ENCODE data around the gene CEP43. TPM values are rescaled to one million over a fixed set of nuclear protein-coding genes. Genes with fewer than 3 reads are reported as not detected.
"Not testable (repeated sequence)": the region's sequence is repeated elsewhere in the genome, so short reads cannot be mapped to it uniquely, and the experiment has no call there.

The CEP43 gene
- total RNA-seq = 10 to 100 TPM in 1 of 4 donors, 1 to 10 TPM in 3; 2.8 to 13.0 (median 6.4) TPM

- intact Hi-C loops (cut with DNase I; ENCODE audit: low total_unique reads) = no loop called here
- 0 to 1% methylated on average over 36 to 43 of the region's 93 CpGs for WGBS, 2 donors
- TF ChIP-seq POLR2A (IDR thresholded peaks at IDR 0.05) = no peak
- TF ChIP-seq CTCF (IDR thresholded peaks at IDR 0.05) = no peak
- H3K4me3 ChIP-seq (ENCODE audit: low read depth, poor library complexity, severe bottlenecking) = peak within 1 kb of the TSS; percentile 80
- peak; percentile 84 to 97 for DNase-seq (ENCODE audit: low spot score in 2 of 2)
Observed at GRCh38 chr6:166999145-166999883, at the start of gene CEP43. TSS of gene CEP43 (plus strand) at chr6:166999397. CDS start at chr6:166999413, 16 bp downstream.

- intact Hi-C loops (cut with DNase I; ENCODE audit: low total_unique reads) = no loop called here
- WGBS, 2 donors = 57 to 58% methylated on average over 9 of the region's 9 CpGs
- no peak for TF ChIP-seq CTCF (IDR thresholded peaks at IDR 0.05)
- no peak for TF ChIP-seq POLR2A (IDR thresholded peaks at IDR 0.05)
- H3K4me3 ChIP-seq (ENCODE audit: low read depth, poor library complexity, severe bottlenecking) = no peak overlapping the region
- peak in 1 of 2 donors; percentile 79 for DNase-seq (ENCODE audit: low spot score in 2 of 2)
Observed at GRCh38 chr6:166949528-166950442, 49.4 kb upstream of the CEP43 start.

- no peak overlapping the region for H3K4me3 ChIP-seq (ENCODE audit: low read depth, poor library complexity, severe bottlenecking)
- TF ChIP-seq POLR2A (IDR thresholded peaks at IDR 0.05) (no peak), CTCF (IDR thresholded peaks at IDR 0.05) (no peak)
- DNase-seq (ENCODE audit: low spot score in 2 of 2) = peak in 1 of 2 donors; percentile 76
- intact Hi-C loops (cut with DNase I; ENCODE audit: low total_unique reads) = no loop called here
- 80 to 84% methylated on average over 10 of the region's 10 CpGs for WGBS, 2 donors
Observed at GRCh38 chr6:166950443-166950821, 48.8 kb upstream of the CEP43 start.

- 83 to 85% methylated on average over 17 of the region's 17 CpGs for WGBS, 2 donors
Observed at GRCh38 chr6:166950892-166951669, 48.1 kb upstream of the CEP43 start.

GRCh38 chr6:166951670-166952060 lies 47.5 kb upstream of the CEP43 start:
- WGBS, 2 donors = 87 to 89% methylated on average over 3 of the region's 3 CpGs
- TF ChIP-seq POLR2A (IDR thresholded peaks at IDR 0.05) (no peak), CTCF (IDR thresholded peaks at IDR 0.05) (no peak)
- no peak overlapping the region for H3K4me3 ChIP-seq (ENCODE audit: low read depth, poor library complexity, severe bottlenecking)
- DNase-seq (ENCODE audit: low spot score in 2 of 2) = no peak
- intact Hi-C loops (cut with DNase I; ENCODE audit: low total_unique reads) = no loop called here

More at GRCh38 chr6:166950892-166951669, 48.1 kb upstream of the CEP43 start:
- H3K4me3 ChIP-seq (ENCODE audit: low read depth, poor library complexity, severe bottlenecking); intact Hi-C loops (cut with DNase I; ENCODE audit: low total_unique reads): not testable (repeated sequence)
- peak; percentile 41 to 88 for DNase-seq (ENCODE audit: low spot score in 2 of 2)
